Immature natural killer cell (primary cell): ENCODE data around the gene CDK18. TPM values are rescaled to one million over a fixed set of nuclear protein-coding genes. Genes with fewer than 3 reads are reported as not detected.
A peak's percentile ranks its signal among the peaks of the same experiment; 100 is the strongest.

Experiments used
- DNase-seq, 3 donors: peaks; one replicate each; pipeline ENCODE4 v3.0.0; 2022; ENCODE audit warnings: mixed read lengths in 1 of 3
- H3K27ac Mint-ChIP-seq, 6 donors: one replicate each; pipeline ENCODE4 v1.8.0; 2020; ENCODE audit warnings: mixed read lengths in 6 of 6, mild to moderate bottlenecking in 5 of 6, inconsistent platforms in 4 of 6, moderate library complexity in 3 of 6
- H3K27me3 Mint-ChIP-seq, 3 donors: one replicate each; pipeline ENCODE4 v1.8.0; 2020 to 2021; ENCODE audit warnings: low read depth in 3 of 3, mild to moderate bottlenecking in 3 of 3, mixed read lengths in 3 of 3, moderate library complexity in 3 of 3, inconsistent platforms in 1 of 3
- H3K36me3 Mint-ChIP-seq, 3 donors: one replicate each; pipeline ENCODE4 v1.8.0; 2020; ENCODE audit warnings: mixed read lengths in 3 of 3, inconsistent platforms in 2 of 3, mild to moderate bottlenecking in 2 of 3
- H3K4me1 Mint-ChIP-seq, 2 donors: one replicate each; pipeline ENCODE4 v1.8.0; 2020; ENCODE audit warnings: inconsistent platforms in 2 of 2, mild to moderate bottlenecking in 2 of 2, mixed read lengths in 2 of 2, moderate library complexity in 1 of 2
- H3K4me3 Mint-ChIP-seq, 5 donors: one replicate each; pipeline ENCODE4 v1.8.0; 2020; ENCODE audit warnings: mild to moderate bottlenecking in 5 of 5, mixed read lengths in 5 of 5, inconsistent platforms in 3 of 5, moderate library complexity in 3 of 5
- H3K9me3 Mint-ChIP-seq, 6 donors: one replicate each; pipeline ENCODE4 v1.8.0; 2020; ENCODE audit warnings: mild to moderate bottlenecking in 6 of 6, mixed read lengths in 6 of 6, inconsistent platforms in 4 of 6, moderate library complexity in 3 of 6
- polyA plus RNA-seq, 3 donors: library from polyadenylated mRNA; unstranded; fragments of 300-500 nt; fragmentation: Illumina TruSeq; gene quantifications; one replicate each; pipeline ENCODE4 v1.2.3, GENCODE V29; 2021

CDK18 gene
- polyA plus RNA-seq, 3 donors from 2014 or later = 0.61 to 0.74 TPM; not detected in 1

- no peak overlapping the region for H3K27ac Mint-ChIP-seq
- no peaks in the 10 kb centered on the region for H3K9me3 Mint-ChIP-seq
- H3K36me3 Mint-ChIP-seq = no peaks in the 10 kb centered on the region
- DNase-seq = no peak
- H3K4me3 Mint-ChIP-seq = no peak overlapping the region
- peaks cover 0 to 6% (median 5%) of the 10 kb centered on the region in 3 donors for H3K27me3 Mint-ChIP-seq
- H3K4me1 Mint-ChIP-seq = peaks cover 3 to 4% of the 10 kb centered on the region in 2 donors
Observed at GRCh38 chr1:205524794-205525101, 20.3 kb downstream of the CDK18 start.

- H3K9me3 Mint-ChIP-seq = no peaks in the 10 kb centered on the region
- peaks cover 3 to 5% of the 10 kb centered on the region in 2 donors for H3K4me1 Mint-ChIP-seq
- H3K4me3 Mint-ChIP-seq = no peak overlapping the region
- H3K36me3 Mint-ChIP-seq = no peaks in the 10 kb centered on the region
- peaks cover 0 to 6% (median 5%) of the 10 kb centered on the region in 3 donors for H3K27me3 Mint-ChIP-seq
- DNase-seq = no peak
- H3K27ac Mint-ChIP-seq = peak overlapping the region in 1 of 6 donors; percentile 9
Observed at GRCh38 chr1:205525495-205526285, 21.2 kb downstream of the CDK18 start.

GRCh38 chr1:205526431-205526830 is 22.0 kb downstream of the CDK18 start:
- H3K27me3 Mint-ChIP-seq = peaks cover 0 to 6% (median 4%) of the 10 kb centered on the region in 3 donors

GRCh38 chr1:205527931-205528330 is 23.5 kb downstream of the CDK18 start:
- Mint-ChIP-seq H3K9me3 (no peaks in the 10 kb centered on the region), H3K4me1 (peaks cover 3 to 5% of the 10 kb centered on the region in 2 donors), H3K27ac (no peak overlapping the region), H3K36me3 (no peaks in the 10 kb centered on the region), H3K27me3 (peaks cover 0 to 7% (median 5%) of the 10 kb centered on the region in 3 donors), H3K4me3 (no peak overlapping the region)
- DNase-seq = no peak

More at GRCh38 chr1:205526431-205526830, 22.0 kb downstream of the CDK18 start:
- Mint-ChIP-seq H3K9me3 (no peaks in the 10 kb centered on the region), H3K4me1 (peaks cover 3 to 5% of the 10 kb centered on the region in 2 donors), H3K4me3 (no peak overlapping the region), H3K27ac (no peak overlapping the region), H3K36me3 (no peaks in the 10 kb centered on the region)
- DNase-seq = no peak

GRCh38 chr1:205528446-205528886 is 24.0 kb downstream of the CDK18 start:
- H3K9me3 Mint-ChIP-seq = no peaks in the 10 kb centered on the region
- no peak for DNase-seq
- H3K4me3 Mint-ChIP-seq = peak overlapping the region in 1 of 5 donors; percentile 35
- H3K27me3 Mint-ChIP-seq = peaks cover 0 to 7% (median 5%) of the 10 kb centered on the region in 3 donors
- peaks cover 3 to 5% of the 10 kb centered on the region in 2 donors for H3K4me1 Mint-ChIP-seq
- H3K27ac Mint-ChIP-seq = no peak overlapping the region
- H3K36me3 Mint-ChIP-seq = no peaks in the 10 kb centered on the region

- H3K4me1 Mint-ChIP-seq = peaks cover 3 to 5% of the 10 kb centered on the region in 2 donors
- H3K27me3 Mint-ChIP-seq = peaks cover 0 to 7% (median 5%) of the 10 kb centered on the region in 3 donors
- no peaks in the 10 kb centered on the region for H3K36me3 Mint-ChIP-seq
- H3K27ac Mint-ChIP-seq = no peak overlapping the region
- peak; percentile 63 to 71 (median 68) for DNase-seq
- H3K9me3 Mint-ChIP-seq = no peaks in the 10 kb centered on the region
- H3K4me3 Mint-ChIP-seq = peak overlapping the region in 3 of 5 donors; percentile 42 to 50 (median 47)
Observed at GRCh38 chr1:205528887-205529825, 24.7 kb downstream of the CDK18 start.

GRCh38 chr1:205530116-205530515 is 25.6 kb downstream of the CDK18 start:
- DNase-seq = no peak
- Mint-ChIP-seq H3K9me3 (no peaks in the 10 kb centered on the region), H3K27me3 (peaks cover 0 to 7% (median 5%) of the 10 kb centered on the region in 3 donors), H3K4me1 (peaks cover 3 to 5% of the 10 kb centered on the region in 2 donors), H3K36me3 (no peaks in the 10 kb centered on the region), H3K27ac (no peak overlapping the region), H3K4me3 (no peak overlapping the region)

GRCh38 chr1:205531191-205532025 is 26.9 kb downstream of the CDK18 start:
- Mint-ChIP-seq H3K4me3 (no peak overlapping the region), H3K9me3 (no peaks in the 10 kb centered on the region), H3K36me3 (no peaks in the 10 kb centered on the region), H3K27ac (no peak overlapping the region), H3K4me1 (peaks cover 3 to 5% of the 10 kb centered on the region in 2 donors), H3K27me3 (peaks cover 0 to 7% (median 3%) of the 10 kb centered on the region in 3 donors)
- DNase-seq = no peak

- Mint-ChIP-seq H3K4me1 (peaks cover 3 to 5% of the 10 kb centered on the region in 2 donors), H3K27me3 (peaks cover 0 to 7% (median 6%) of the 10 kb centered on the region in 3 donors), H3K9me3 (no peaks in the 10 kb centered on the region), H3K4me3 (no peak overlapping the region), H3K27ac (no peak overlapping the region), H3K36me3 (no peaks in the 10 kb centered on the region)
- no peak for DNase-seq
Observed at GRCh38 chr1:205532026-205532898, 27.8 kb downstream of the CDK18 start.

- Mint-ChIP-seq H3K27me3 (peaks cover 0 to 7% (median 4%) of the 10 kb centered on the region in 3 donors), H3K36me3 (no peaks in the 10 kb centered on the region), H3K27ac (no peak overlapping the region), H3K4me1 (peaks cover 3 to 5% of the 10 kb centered on the region in 2 donors), H3K9me3 (no peaks in the 10 kb centered on the region), H3K4me3 (no peak overlapping the region)
- DNase-seq = no peak
Observed at GRCh38 chr1:205532996-205533735, 28.7 kb downstream of the CDK18 start.

GRCh38 chr1:205533748-205534443 is 29.4 kb downstream of the CDK18 start:
- DNase-seq = no peak
- Mint-ChIP-seq H3K36me3 (no peaks in the 10 kb centered on the region), H3K4me3 (no peak overlapping the region), H3K4me1 (peaks cover 3 to 5% of the 10 kb centered on the region in 2 donors), H3K9me3 (no peaks in the 10 kb centered on the region), H3K27me3 (peaks cover 0 to 5% (median 4%) of the 10 kb centered on the region in 3 donors), H3K27ac (no peak overlapping the region)
